ENCODE data around the gene SLAIN2. TPM values are rescaled to one million over a fixed set of nuclear protein-coding genes. Genes with fewer than 3 reads are reported as not detected.
A peak's percentile ranks its signal among the peaks of the same experiment; 100 is the strongest.
"Not testable (repeated sequence)": the region's sequence is repeated elsewhere in the genome, so short reads cannot be mapped to it uniquely, and the experiment has no call there.

SLAIN2 gene
- 32.0 and 34.0 TPM in 2 replicates for total RNA-seq (2014; rRNA removed; shearing (Covaris generic))

GRCh38 chr4:48340965-48341775, at the start of gene SLAIN2:
Gene SLAIN2, plus strand, starts transcription at chr4:48341529. Its CDS starts 211 bp downstream, at chr4:48341740.
- Histone ChIP-seq H3K27me3 (ENCODE audit: control insufficient read depth, insufficient read depth, low read length) (no peaks in the 10 kb centered on the region), H3K4me3 (ENCODE audit: insufficient read depth, low read depth, low read length) (peak within 1 kb of the TSS; percentile 84), H3K36me3 (replicated peaks; ENCODE audit: control insufficient read depth, insufficient read depth, low read length) (no peaks in the 10 kb centered on the region)
- peak; percentile 98 for DNase-seq

GRCh38 chr4:48292218-48292790, 49.0 kb upstream of the SLAIN2 start:
- not testable (repeated sequence) for DNase-seq; H3K4me3 ChIP-seq (ENCODE audit: insufficient read depth, low read depth, low read length); H3K27me3 ChIP-seq (ENCODE audit: control insufficient read depth, insufficient read depth, low read length); H3K36me3 ChIP-seq (replicated peaks; ENCODE audit: control insufficient read depth, insufficient read depth, low read length)

GRCh38 chr4:48295116-48295515, 46.2 kb upstream of the SLAIN2 start:
- Histone ChIP-seq H3K4me3 (ENCODE audit: insufficient read depth, low read depth, low read length) (no peak overlapping the region), H3K36me3 (replicated peaks; ENCODE audit: control insufficient read depth, insufficient read depth, low read length) (no peaks in the 10 kb centered on the region), H3K27me3 (ENCODE audit: control insufficient read depth, insufficient read depth, low read length) (no peaks in the 10 kb centered on the region; the same call in 1 of the 2 replicates)
- DNase-seq: no peak

GRCh38 chr4:48296365-48296764, 45.0 kb upstream of the SLAIN2 start:
- Histone ChIP-seq H3K4me3 (ENCODE audit: insufficient read depth, low read depth, low read length) (no peak overlapping the region), H3K27me3 (ENCODE audit: control insufficient read depth, insufficient read depth, low read length) (no peaks in the 10 kb centered on the region; the same call in 1 of the 2 replicates), H3K36me3 (replicated peaks; ENCODE audit: control insufficient read depth, insufficient read depth, low read length) (no peaks in the 10 kb centered on the region)
- peak; percentile 30 for DNase-seq

- H3K27me3 ChIP-seq (ENCODE audit: control insufficient read depth, insufficient read depth, low read length): no peaks in the 10 kb centered on the region; the same call in 1 of the 2 replicates
- DNase-seq: no peak
- H3K36me3 ChIP-seq (replicated peaks; ENCODE audit: control insufficient read depth, insufficient read depth, low read length): no peaks in the 10 kb centered on the region
- no peak overlapping the region for H3K4me3 ChIP-seq (ENCODE audit: insufficient read depth, low read depth, low read length)
These were observed 44.0 kb upstream of the SLAIN2 start for GRCh38 chr4:48297256-48297846.

- DNase-seq: no peak
- no peaks in the 10 kb centered on the region; the same call in 1 of the 2 replicates for H3K27me3 ChIP-seq (ENCODE audit: control insufficient read depth, insufficient read depth, low read length)
- no peak overlapping the region for H3K4me3 ChIP-seq (ENCODE audit: insufficient read depth, low read depth, low read length)
- H3K36me3 ChIP-seq (replicated peaks; ENCODE audit: control insufficient read depth, insufficient read depth, low read length): no peaks in the 10 kb centered on the region
These were observed 41.8 kb upstream of the SLAIN2 start for GRCh38 chr4:48299560-48299959.

GRCh38 chr4:48300004-48300403, 41.3 kb upstream of the SLAIN2 start:
- DNase-seq: no peak
- Histone ChIP-seq H3K27me3 (ENCODE audit: control insufficient read depth, insufficient read depth, low read length) (no peaks in the 10 kb centered on the region; the same call in 1 of the 2 replicates), H3K4me3 (ENCODE audit: insufficient read depth, low read depth, low read length) (no peak overlapping the region), H3K36me3 (replicated peaks; ENCODE audit: control insufficient read depth, insufficient read depth, low read length) (no peaks in the 10 kb centered on the region)

- no peak for DNase-seq
- no peaks in the 10 kb centered on the region for H3K36me3 ChIP-seq (replicated peaks; ENCODE audit: control insufficient read depth, insufficient read depth, low read length)
- no peak overlapping the region for H3K4me3 ChIP-seq (ENCODE audit: insufficient read depth, low read depth, low read length)
- H3K27me3 ChIP-seq (ENCODE audit: control insufficient read depth, insufficient read depth, low read length): no peaks in the 10 kb centered on the region
These were observed 35.8 kb upstream of the SLAIN2 start for GRCh38 chr4:48305508-48305907.

- no peak overlapping the region for H3K4me3 ChIP-seq (ENCODE audit: insufficient read depth, low read depth, low read length)
- no peak for DNase-seq
These were observed 33.8 kb upstream of the SLAIN2 start for GRCh38 chr4:48307528-48307927.

GRCh38 chr4:48308901-48309300, 32.4 kb upstream of the SLAIN2 start:
- Histone ChIP-seq H3K27me3 (ENCODE audit: control insufficient read depth, insufficient read depth, low read length) (no peaks in the 10 kb centered on the region), H3K4me3 (ENCODE audit: insufficient read depth, low read depth, low read length) (no peak overlapping the region), H3K36me3 (replicated peaks; ENCODE audit: control insufficient read depth, insufficient read depth, low read length) (no peaks in the 10 kb centered on the region)
- DNase-seq: no peak

More at GRCh38 chr4:48307528-48307927, 33.8 kb upstream of the SLAIN2 start:
- Histone ChIP-seq H3K36me3 (replicated peaks; ENCODE audit: control insufficient read depth, insufficient read depth, low read length) (no peaks in the 10 kb centered on the region), H3K27me3 (ENCODE audit: control insufficient read depth, insufficient read depth, low read length) (no peaks in the 10 kb centered on the region)

GRCh38 chr4:48311896-48312295, 29.4 kb upstream of the SLAIN2 start:
- no peak for DNase-seq
- Histone ChIP-seq H3K36me3 (replicated peaks; ENCODE audit: control insufficient read depth, insufficient read depth, low read length) (no peaks in the 10 kb centered on the region), H3K4me3 (ENCODE audit: insufficient read depth, low read depth, low read length) (no peak overlapping the region), H3K27me3 (ENCODE audit: control insufficient read depth, insufficient read depth, low read length) (no peaks in the 10 kb centered on the region)

GRCh38 chr4:48314746-48315145, 26.6 kb upstream of the SLAIN2 start:
- DNase-seq; H3K4me3 ChIP-seq (ENCODE audit: insufficient read depth, low read depth, low read length); H3K36me3 ChIP-seq (replicated peaks; ENCODE audit: control insufficient read depth, insufficient read depth, low read length); H3K27me3 ChIP-seq (ENCODE audit: control insufficient read depth, insufficient read depth, low read length): not testable (repeated sequence)

GRCh38 chr4:48315728-48316630, 25.4 kb upstream of the SLAIN2 start:
- H3K36me3 ChIP-seq (replicated peaks; ENCODE audit: control insufficient read depth, insufficient read depth, low read length): no peaks in the 10 kb centered on the region
- DNase-seq: peak; percentile 47
- no peaks in the 10 kb centered on the region for H3K27me3 ChIP-seq (ENCODE audit: control insufficient read depth, insufficient read depth, low read length)
- no peak overlapping the region for H3K4me3 ChIP-seq (ENCODE audit: insufficient read depth, low read depth, low read length)

GRCh38 chr4:48321312-48321711, 20.0 kb upstream of the SLAIN2 start:
- DNase-seq: no peak
- Histone ChIP-seq H3K27me3 (ENCODE audit: control insufficient read depth, insufficient read depth, low read length) (no peaks in the 10 kb centered on the region), H3K4me3 (ENCODE audit: insufficient read depth, low read depth, low read length) (no peak overlapping the region), H3K36me3 (replicated peaks; ENCODE audit: control insufficient read depth, insufficient read depth, low read length) (no peaks in the 10 kb centered on the region)
